Upper lobe of right lung (tissue), 1 donor: ENCODE results near the gene PTGDR2. TPM values are rescaled to one million over a fixed set of nuclear protein-coding genes. Genes with fewer than 3 reads are reported as not detected.

Experiments used
- ATAC-seq: fragments of 200-7000 bp; cut with Tn5 transposase; one replicate; pipeline ENCODE4 v1.9.1; 2020; ENCODE audit warnings: mild to moderate bottlenecking, moderate library complexity
- DNase-seq: peaks from one replicate; pipeline ENCODE4 v3.0.0-alpha.2; 2020
- H3K27ac ChIP-seq: fragments of 200-600 bp; one replicate; pipeline ENCODE4 v1.8.0; 2022
- H3K27me3 ChIP-seq: fragments of 200-600 bp; one replicate; pipeline ENCODE4 v1.8.0; 2022; ENCODE audit warnings: mild to moderate bottlenecking
- H3K36me3 ChIP-seq: fragments of 200-600 bp; one replicate; pipeline ENCODE4 v1.8.0; 2022
- H3K4me1 ChIP-seq: fragments of 200-600 bp; one replicate; pipeline ENCODE4 v1.8.0; 2022
- H3K4me3 ChIP-seq: fragments of 200-600 bp; one replicate; pipeline ENCODE4 v1.8.0; 2022; ENCODE audit warnings: mild to moderate bottlenecking
- H3K9me3 ChIP-seq: fragments of 200-600 bp; one replicate; pipeline ENCODE4 v1.8.0; 2022
- CTCF ChIP-seq: fragments of 200-600 bp; IDR thresholded peaks from one replicate; pipeline ENCODE4 v1.8.0; 2022; ENCODE audit warnings: antibody characterized with exemption
- intact Hi-C: fragments of 100-400 bp; cut with DNase I; formaldehyde crosslinking; loops from one replicate; pipeline ENCODE4 v1.11.0; 2022
- long read RNA-seq: library from polyadenylated mRNA; unstranded; transcript quantifications from one replicate; pipeline ENCODE4 v2.0.0, GENCODE V29; 2021
- total RNA-seq: library from RNA; stranded (reverse); fragmentation: NEBNext Ultra II Directional; extraction: Animal tissue kit (Norgen Biotek cat#: 25700); gene quantifications from one replicate; pipeline ENCODE4 v1.2.1, GENCODE V29; 2021
- donor health status: DM: no; HTN: yes; CAD: no; lungs with severe emphysema.

PTGDR2 gene
- 1.8 TPM for total RNA-seq
- long read RNA-seq, partial matches to known transcripts = 6 of 8 reads
- long read RNA-seq, other reads (novel, unspliced or antisense) = 0 of 8 reads

- no peak within 1 kb of the TSS for H3K4me3 ChIP-seq
- H3K27me3 ChIP-seq = no peaks in the 10 kb centered on the region
- TF ChIP-seq CTCF = no peak
- no peaks in the 10 kb centered on the region for H3K9me3 ChIP-seq
- no peak for DNase-seq
- no peak for ATAC-seq
- intact Hi-C loops = no loop called here
- peaks cover 9% of the 10 kb centered on the region for H3K36me3 ChIP-seq
- no peaks in the 10 kb centered on the region for H3K4me1 ChIP-seq
- no peak within 1 kb of the TSS for H3K27ac ChIP-seq
Measured at GRCh38 chr11:60855726-60856633, at the start of gene PTGDR2. Gene PTGDR2 (minus strand): TSS chr11:60855950. CDS start chr11:60853722, 2,228 bp downstream.

GRCh38 chr11:60905047-60905446 is 49.3 kb upstream of the PTGDR2 start:
- intact Hi-C loops = no loop called here
- no peak overlapping the region for H3K27ac ChIP-seq

GRCh38 chr11:60902625-60903024 is 46.9 kb upstream of the PTGDR2 start:
- ATAC-seq (no peak), DNase-seq (no peak)
- Histone ChIP-seq H3K4me1 (peaks cover 27% of the 10 kb centered on the region), H3K9me3 (no peaks in the 10 kb centered on the region), H3K4me3 (no peak overlapping the region), H3K27me3 (no peaks in the 10 kb centered on the region), H3K36me3 (peaks cover 58% of the 10 kb centered on the region), H3K27ac (no peak overlapping the region)
- intact Hi-C loops = no loop called here
- no peak for TF ChIP-seq CTCF

More at GRCh38 chr11:60905047-60905446, 49.3 kb upstream of the PTGDR2 start:
- no peaks in the 10 kb centered on the region for H3K27me3 ChIP-seq
- H3K4me3 ChIP-seq = peak overlapping the region; percentile 84
- H3K36me3 ChIP-seq = peaks cover 36% of the 10 kb centered on the region
- ATAC-seq (no peak), DNase-seq (no peak)
- no peak for TF ChIP-seq CTCF
- H3K4me1 ChIP-seq = peaks cover 27% of the 10 kb centered on the region
- H3K9me3 ChIP-seq = no peaks in the 10 kb centered on the region

- intact Hi-C loops = no loop called here
- H3K27me3 ChIP-seq = no peaks in the 10 kb centered on the region
- no peak for ATAC-seq
- no peaks in the 10 kb centered on the region for H3K9me3 ChIP-seq
- H3K36me3 ChIP-seq = peaks cover 76% of the 10 kb centered on the region
- no peak overlapping the region for H3K4me3 ChIP-seq
- DNase-seq = no peak
- H3K27ac ChIP-seq = no peak overlapping the region
- peaks cover 21% of the 10 kb centered on the region for H3K4me1 ChIP-seq
- no peak for TF ChIP-seq CTCF
Measured at GRCh38 chr11:60900673-60901404, 45.1 kb upstream of the PTGDR2 start.

- intact Hi-C loops = loop anchor here (5.0 kb wide), 1 partner anchor 68 kb away; no protein-coding TSS in a partner anchor
- no peak for DNase-seq
- Histone ChIP-seq H3K27me3 (no peaks in the 10 kb centered on the region), H3K4me1 (peaks cover 13% of the 10 kb centered on the region), H3K9me3 (no peaks in the 10 kb centered on the region), H3K27ac (no peak overlapping the region), H3K4me3 (no peak overlapping the region), H3K36me3 (peaks cover 85% of the 10 kb centered on the region)
- ATAC-seq = no peak
- no peak for TF ChIP-seq CTCF
Measured at GRCh38 chr11:60899977-60900376, 44.2 kb upstream of the PTGDR2 start.
